Upper lobe of left lung (tissue), 6 donors: ENCODE results near the gene ACOXL. TPM values are rescaled to one million over a fixed set of nuclear protein-coding genes. Genes with fewer than 3 reads are reported as not detected.

Experiments
- ATAC-seq, 2 donors: fragments of 200-7000 bp; cut with Tn5 transposase; one replicate each; pipeline ENCODE4 v1.9.1; 2022; ENCODE audit warnings: mild to moderate bottlenecking in 2 of 2, moderate library complexity in 2 of 2; ENCODE audit not compliant: low FRiP score in 2 of 2
- DNase-seq, 2 donors: peaks; one replicate each; pipeline ENCODE4 v3.0.0-alpha.2; 2019 to 2020
- H3K27ac ChIP-seq, 4 donors: fragments of 200-600 bp; sonication (generic); one replicate each; pipeline ENCODE4 v1.5.1; 2016 to 2019
- H3K27me3 ChIP-seq, 4 donors: fragments of 200-600 bp; sonication (generic); one replicate each; pipeline ENCODE4 v1.5.1; 2017 to 2019
- H3K36me3 ChIP-seq, 4 donors: fragments of 200-600 bp; sonication (generic); one replicate each; pipeline ENCODE4 v1.5.1; 2016 to 2019
- H3K4me1 ChIP-seq, 4 donors: fragments of 200-600 bp; sonication (generic); one replicate each; pipeline ENCODE4 v1.5.1; 2018 to 2019
- H3K4me3 ChIP-seq, 4 donors: fragments of 200-600 bp; sonication (generic); one replicate each; pipeline ENCODE4 v1.5.1; 2017 to 2019; ENCODE audit warnings: mild to moderate bottlenecking in 2 of 4, moderate library complexity in 1 of 4
- H3K9me3 ChIP-seq, 4 donors: fragments of 200-600 bp; sonication (generic); one replicate each; pipeline ENCODE4 v1.5.1; 2018 to 2019
- CTCF ChIP-seq, 6 experiments: fragments of 450-650 bp in 4 of 6; fragments of 200-600 bp in 2 of 6; sonication (generic) in 2 of 6; IDR thresholded peaks; one replicate each; pipeline ENCODE4 v1.5.1; 2016 to 2019; ENCODE audit warnings: antibody characterized with exemption in 6 of 6
- EP300 ChIP-seq, 4 donors: sonication (generic); formaldehyde crosslinking; IDR thresholded peaks; one replicate each; pipeline ENCODE4 v1.5.1; 2017; ENCODE audit warnings: antibody characterized with exemption in 4 of 4, control low read depth in 2 of 4
- POLR2A ChIP-seq, 4 donors: fragments of 450-650 bp; IDR thresholded peaks; one replicate each; pipeline ENCODE4 v1.5.1; 2016 to 2017; ENCODE audit warnings: antibody characterized with exemption in 4 of 4, mild to moderate bottlenecking in 2 of 4
- POLR2AphosphoS5 ChIP-seq, 2 donors: sonication (generic); formaldehyde crosslinking; IDR thresholded peaks; one replicate each; pipeline ENCODE4 v1.5.1; 2017; ENCODE audit warnings: antibody characterized with exemption in 2 of 2
- WGBS, 2 donors: methylation state at CpG; one replicate each; pipeline ENCODE4 v1.1.5; 2017 to 2018; 5-methylcytosine and 5-hydroxymethylcytosine counted together
- total RNA-seq, 6 donors: library from RNA; depleted of rRNA in 4 of 6; stranded (reverse); fragments of >200 nt in 4 of 6; gene quantifications; one replicate each; pipeline versions ENCODE4 v1.1.0 to v1.2.1, GENCODE V29; 2016 to 2021
- donor health status: DM: no; HTN: no; CAD: no; lungs with moderate emphysema.
- donor health status: DM: no; HTN: yes; CAD: no; lungs with severe emphysema.

ACOXL gene
- total RNA-seq, 6 donors from 2014 or later, result 30.2 to 128 (median 38.0) TPM

DNA sequence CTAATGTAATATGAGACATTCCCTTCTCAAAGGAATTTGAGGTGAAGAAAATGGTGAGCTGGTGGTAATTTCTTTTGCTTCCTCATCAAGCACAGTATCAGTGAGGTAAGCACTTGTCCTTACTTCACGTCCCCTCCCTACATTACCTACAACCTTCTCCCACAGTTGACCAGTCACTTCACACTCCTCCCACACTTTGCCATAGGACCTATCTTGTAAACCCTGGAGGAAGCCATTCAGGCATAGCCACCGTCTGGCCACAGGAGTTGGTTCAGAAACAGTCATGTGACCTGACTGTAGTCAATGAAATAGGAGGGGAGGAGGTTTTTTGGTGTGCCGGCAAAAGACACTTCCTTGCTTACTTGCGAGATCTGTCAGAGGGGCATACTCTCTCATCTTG, 12.1 kb downstream of the ACOXL start:
- Histone ChIP-seq H3K36me3 (no peaks in the 10 kb centered on the region), H3K27me3 (no peaks in the 10 kb centered on the region), H3K4me3 (no peak overlapping the region), H3K4me1 (peaks cover 0 to 14% (median 5%) of the 10 kb centered on the region in 4 donors), H3K27ac (no peak overlapping the region), H3K9me3 (no peaks in the 10 kb centered on the region)
- ATAC-seq (no peak), DNase-seq (no peak)
- WGBS, 2 donors, result 70 to 74% methylated on average over 3 to 4 of the region's 4 CpGs
- no peak for TF ChIP-seq CTCF (IDR thresholded peaks at IDR 0.05)
- no peak for TF ChIP-seq POLR2A (IDR thresholded peaks at IDR 0.05)
- no peak for TF ChIP-seq POLR2AphosphoS5 (IDR thresholded peaks at IDR 0.05)
- TF ChIP-seq EP300 (IDR thresholded peaks at IDR 0.05), result no peak

DNA sequence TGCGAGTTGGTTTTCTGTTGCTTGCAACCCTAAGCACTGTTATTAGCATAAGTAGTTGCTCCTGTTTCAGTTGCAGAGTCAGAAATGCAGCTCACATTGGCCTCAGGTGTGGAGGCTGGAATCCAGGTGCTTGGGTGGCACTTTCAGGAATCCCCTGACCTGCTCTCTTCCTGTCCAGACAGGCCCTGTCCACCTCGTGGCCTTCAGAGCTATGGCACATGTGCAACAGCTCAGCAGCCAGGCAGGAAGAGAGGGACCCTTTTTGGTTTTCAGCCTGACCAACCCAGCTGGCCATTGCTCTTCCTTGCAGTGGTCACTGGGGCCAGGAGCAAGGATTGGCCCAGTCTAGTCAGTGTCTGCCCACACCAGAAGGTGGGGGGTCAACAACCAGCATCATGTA, 12.7 kb downstream of the ACOXL start:
- Histone ChIP-seq H3K27ac (no peak overlapping the region), H3K36me3 (no peaks in the 10 kb centered on the region), H3K4me3 (no peak overlapping the region), H3K4me1 (peaks cover 0 to 14% (median 5%) of the 10 kb centered on the region in 4 donors), H3K27me3 (no peaks in the 10 kb centered on the region), H3K9me3 (no peaks in the 10 kb centered on the region)
- ATAC-seq (no peak), DNase-seq (no peak)
- no peak for TF ChIP-seq EP300 (IDR thresholded peaks at IDR 0.05)
- TF ChIP-seq POLR2AphosphoS5 (IDR thresholded peaks at IDR 0.05), result no peak
- no peak for TF ChIP-seq POLR2A (IDR thresholded peaks at IDR 0.05)
- no peak for TF ChIP-seq CTCF (IDR thresholded peaks at IDR 0.05)
- 79 to 89% methylated on average over 1 to 2 of the region's 2 CpGs for WGBS, 2 donors

GRCh38 chr2:110746586-110747521, 14.5 kb downstream of the ACOXL start:
- peaks cover 0 to 10% (median 3%) of the 10 kb centered on the region in 4 donors for H3K4me1 ChIP-seq
- 48 to 72% methylated on average over 14 of the region's 14 CpGs for WGBS, 2 donors
- H3K4me3 ChIP-seq, result no peak overlapping the region
- no peak for ATAC-seq
- DNase-seq, result no peak
- H3K27me3 ChIP-seq, result no peaks in the 10 kb centered on the region
- TF ChIP-seq EP300 (IDR thresholded peaks at IDR 0.05) (no peak), POLR2AphosphoS5 (IDR thresholded peaks at IDR 0.05) (no peak), POLR2A (IDR thresholded peaks at IDR 0.05) (no peak), CTCF (IDR thresholded peaks at IDR 0.05) (no peak)
- no peak overlapping the region for H3K27ac ChIP-seq
- no peaks in the 10 kb centered on the region for H3K36me3 ChIP-seq
- no peaks in the 10 kb centered on the region for H3K9me3 ChIP-seq

- ATAC-seq (no peak), DNase-seq (no peak)
- Histone ChIP-seq H3K9me3 (no peaks in the 10 kb centered on the region), H3K27me3 (no peaks in the 10 kb centered on the region), H3K27ac (no peak overlapping the region), H3K36me3 (no peaks in the 10 kb centered on the region), H3K4me1 (peaks cover 0 to 10% (median 2%) of the 10 kb centered on the region in 4 donors), H3K4me3 (no peak overlapping the region)
- 53 to 54% methylated on average over 8 of the region's 8 CpGs for WGBS, 2 donors
- TF ChIP-seq POLR2AphosphoS5 (IDR thresholded peaks at IDR 0.05) (no peak), CTCF (IDR thresholded peaks at IDR 0.05) (no peak), EP300 (IDR thresholded peaks at IDR 0.05) (no peak), POLR2A (IDR thresholded peaks at IDR 0.05) (no peak)
These were observed 15.4 kb downstream of the ACOXL start for GRCh38 chr2:110747522-110748488.
